ENCODE data around the gene CD164. TPM values are rescaled to one million over a fixed set of nuclear protein-coding genes. Genes with fewer than 3 reads are reported as not detected.

Gene CD164
- total and polyA plus RNA-seq, 7 experiments from 2014 or later = 149 to 275 (median 206) TPM

DNA sequence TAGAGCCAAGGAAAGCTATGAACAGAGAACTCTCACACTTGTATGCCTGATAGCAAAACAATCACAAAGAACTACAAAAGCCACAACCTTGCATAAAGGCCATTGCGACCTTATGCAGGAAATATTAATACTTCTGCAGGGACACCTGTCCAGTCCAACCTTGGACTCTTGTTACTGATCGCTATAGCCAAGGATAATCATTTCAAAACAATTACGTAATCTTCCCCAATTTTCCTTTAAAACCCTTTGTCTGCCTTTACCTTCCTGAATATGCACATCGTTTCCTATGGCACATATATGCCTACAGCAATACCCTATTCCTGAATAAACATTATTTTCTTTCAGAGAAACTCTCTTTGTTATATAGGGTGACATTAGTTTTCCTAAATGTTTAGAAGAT, 35.4 kb upstream of the CD164 start:
- no peak for ATAC-seq
- intact Hi-C loops (cut with micrococcal nuclease) = no loop called here
- POLR2A ChIA-PET = no interaction called here

DNA sequence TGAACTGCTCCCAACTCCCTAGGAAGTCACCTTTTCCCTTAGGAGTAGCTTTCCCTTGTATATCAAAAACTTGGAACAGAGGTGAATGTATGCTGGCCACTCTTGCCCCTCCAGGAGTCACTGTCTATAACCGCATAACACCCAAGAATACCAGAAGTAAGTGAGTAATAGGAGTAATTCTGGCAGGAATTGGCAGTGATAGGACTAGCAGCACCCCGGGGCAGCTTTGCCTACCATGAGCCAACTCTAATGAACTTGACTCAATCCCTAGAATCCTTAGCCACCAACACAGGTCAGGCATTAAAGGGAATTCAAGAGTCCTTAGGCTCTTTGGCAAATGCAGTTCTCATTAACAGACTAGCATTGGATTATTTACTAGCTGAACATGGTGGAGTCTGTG, 28.8 kb upstream of the CD164 start:
- Mint-ChIP-seq H3K36me3 (no peaks in the 10 kb centered on the region), H3K27me3 (peaks cover 0 to 44% (median 0%) of the 10 kb centered on the region in 5 donors), H3K4me3 (no peak overlapping the region), H3K4me1 (no peaks in the 10 kb centered on the region), H3K9me3 (peaks cover 0 to 2% (median 0%) of the 10 kb centered on the region in 11 donors), H3K27ac (no peak overlapping the region)
- Histone ChIP-seq H3K36me3 (ENCODE audit: control insufficient read depth in 2 of 3, insufficient read depth in 3 of 3, low read length in 3 of 3) (no peaks in the 10 kb centered on the region), H3K4me1 (ENCODE audit: control insufficient read depth in 2 of 2, insufficient read depth in 2 of 2, low read length in 2 of 2) (no peaks in the 10 kb centered on the region), H3K27me3 (ENCODE audit: control insufficient read depth in 2 of 2, insufficient read depth in 2 of 2, low read length in 2 of 2) (no peaks in the 10 kb centered on the region), H3K9me3 (ENCODE audit: control insufficient read depth in 2 of 3, low read length in 3 of 3) (no peaks in the 10 kb centered on the region), H3K4me3 (ENCODE audit: low read length) (no peak overlapping the region), H3K27ac (ENCODE audit: low read depth, low read length) (no peak overlapping the region)
- no peak for DNase-seq
- no peak for ATAC-seq
- ChIA-PET CTCF (no interaction called here), POLR2A (no interaction called here)
- intact Hi-C loops (cut with micrococcal nuclease) = no loop called here

More for the DNA sequence above, 35.4 kb upstream of the CD164 start:
- H3K4me1 Mint-ChIP-seq = no peaks in the 10 kb centered on the region
- no peaks in the 10 kb centered on the region for H3K36me3 Mint-ChIP-seq
- no peak for DNase-seq
- Histone ChIP-seq H3K36me3 (ENCODE audit: control insufficient read depth in 2 of 3, insufficient read depth in 3 of 3, low read length in 3 of 3) (no peaks in the 10 kb centered on the region), H3K4me3 (ENCODE audit: low read length) (no peak overlapping the region), H3K27ac (ENCODE audit: low read depth, low read length) (no peak overlapping the region), H3K9me3 (ENCODE audit: control insufficient read depth in 2 of 3, low read length in 3 of 3) (no peaks in the 10 kb centered on the region), H3K27me3 (ENCODE audit: control insufficient read depth in 2 of 2, insufficient read depth in 2 of 2, low read length in 2 of 2) (no peaks in the 10 kb centered on the region), H3K4me1 (ENCODE audit: control insufficient read depth in 2 of 2, insufficient read depth in 2 of 2, low read length in 2 of 2) (no peaks in the 10 kb centered on the region)
- peaks cover 0 to 40% (median 0%) of the 10 kb centered on the region in 5 donors for H3K27me3 Mint-ChIP-seq
- no peak overlapping the region for H3K4me3 Mint-ChIP-seq
- H3K9me3 Mint-ChIP-seq = peaks cover 0 to 2% (median 0%) of the 10 kb centered on the region in 11 donors
- CTCF ChIA-PET = no interaction called here
- no peak overlapping the region for H3K27ac Mint-ChIP-seq

DNA sequence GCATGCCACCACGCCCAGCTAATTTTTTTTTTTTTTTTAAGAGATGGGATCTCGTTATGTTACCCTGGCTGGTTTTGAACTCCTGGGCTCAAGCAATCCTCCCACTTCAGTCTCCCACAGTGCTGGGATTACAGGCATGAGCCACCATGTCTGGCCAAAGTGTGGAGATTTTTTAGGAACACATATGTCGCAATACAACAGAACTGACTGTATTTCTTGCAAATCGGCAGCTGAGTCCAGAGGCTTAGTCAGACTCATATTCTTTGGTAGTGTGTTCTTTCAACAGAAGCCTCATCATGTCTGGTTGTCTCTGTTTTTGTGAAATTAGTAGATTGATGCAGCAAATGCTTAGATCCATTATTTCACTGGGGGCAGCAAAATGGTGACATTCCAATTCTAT, 23.9 kb upstream of the CD164 start:
- Mint-ChIP-seq H3K9me3 (no peaks in the 10 kb centered on the region), H3K4me3 (no peak overlapping the region), H3K27ac (no peak overlapping the region), H3K36me3 (no peaks in the 10 kb centered on the region), H3K4me1 (no peaks in the 10 kb centered on the region), H3K27me3 (peaks cover 0 to 22% (median 0%) of the 10 kb centered on the region in 5 donors)
- ChIA-PET CTCF (no interaction called here), POLR2A (no interaction called here)
- intact Hi-C loops (cut with micrococcal nuclease) = no loop called here
- no peaks in the 10 kb centered on the region for H3K36me3 ChIP-seq (ENCODE audit: control insufficient read depth in 2 of 3, insufficient read depth in 3 of 3, low read length in 3 of 3)
- H3K27me3 ChIP-seq (ENCODE audit: control insufficient read depth in 2 of 2, insufficient read depth in 2 of 2, low read length in 2 of 2) = no peaks in the 10 kb centered on the region
- ATAC-seq = no peak
- no peak for DNase-seq
- no peak overlapping the region for H3K27ac ChIP-seq (ENCODE audit: low read depth, low read length)
- H3K9me3 ChIP-seq (ENCODE audit: control insufficient read depth in 2 of 3, low read length in 3 of 3) = no peaks in the 10 kb centered on the region
- no peak overlapping the region for H3K4me3 ChIP-seq (ENCODE audit: low read length)
- H3K4me1 ChIP-seq (ENCODE audit: control insufficient read depth in 2 of 2, insufficient read depth in 2 of 2, low read length in 2 of 2) = no peaks in the 10 kb centered on the region

DNA sequence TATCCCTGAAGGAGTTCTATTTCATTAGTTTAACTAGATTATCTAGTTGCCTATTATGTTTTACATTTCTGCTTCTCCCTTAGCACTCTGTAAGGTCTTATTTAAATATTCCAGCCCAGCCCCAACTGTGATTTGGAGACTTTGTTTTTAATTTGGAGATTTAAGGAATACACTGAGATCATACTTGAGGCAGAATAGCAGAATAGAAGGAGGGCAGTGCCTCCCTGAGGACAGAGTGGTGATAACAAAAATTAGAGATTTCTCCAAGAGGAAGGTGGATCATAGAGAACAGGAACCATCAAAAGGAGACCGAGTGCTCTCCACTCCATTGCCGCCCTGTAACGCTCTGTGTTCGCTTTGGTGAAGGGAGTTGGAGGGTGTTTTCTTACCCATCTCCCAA, 14.8 kb upstream of the CD164 start:
- ChIA-PET CTCF (interaction anchor here (0.7 kb wide), 1 partner anchor 29 kb away, joined by 3 read pairs; no protein-coding TSS in a partner anchor), POLR2A (interaction anchor here (0.6 kb wide), 2 partner anchors 91 to 209 kb away, joined by 4 to 5 read pairs; no protein-coding TSS in a partner anchor)
- no peaks in the 10 kb centered on the region for H3K27me3 ChIP-seq (ENCODE audit: control insufficient read depth in 2 of 2, insufficient read depth in 2 of 2, low read length in 2 of 2)
- H3K9me3 ChIP-seq (ENCODE audit: control insufficient read depth in 2 of 3, low read length in 3 of 3) = no peaks in the 10 kb centered on the region
- ATAC-seq (peak; percentile 61), DNase-seq (no peak)
- intact Hi-C loops (cut with micrococcal nuclease) = no loop called here
- no peak overlapping the region for H3K4me3 Mint-ChIP-seq
- no peak overlapping the region for H3K4me3 ChIP-seq (ENCODE audit: low read length)
- H3K4me1 ChIP-seq (ENCODE audit: control insufficient read depth in 2 of 2, insufficient read depth in 2 of 2, low read length in 2 of 2) = no peaks in the 10 kb centered on the region
- no peaks in the 10 kb centered on the region for H3K9me3 Mint-ChIP-seq
- no peaks in the 10 kb centered on the region for H3K36me3 ChIP-seq (ENCODE audit: control insufficient read depth in 2 of 3, insufficient read depth in 3 of 3, low read length in 3 of 3)
- peaks cover 0 to 2% (median 0%) of the 10 kb centered on the region in 5 donors for H3K36me3 Mint-ChIP-seq
- H3K4me1 Mint-ChIP-seq = peaks cover 0 to 6% (median 0%) of the 10 kb centered on the region in 7 donors
- peaks cover 0 to 2% (median 0%) of the 10 kb centered on the region in 5 donors for H3K27me3 Mint-ChIP-seq
- H3K27ac ChIP-seq (ENCODE audit: low read depth, low read length) = no peak overlapping the region
- H3K27ac Mint-ChIP-seq = no peak overlapping the region

DNA sequence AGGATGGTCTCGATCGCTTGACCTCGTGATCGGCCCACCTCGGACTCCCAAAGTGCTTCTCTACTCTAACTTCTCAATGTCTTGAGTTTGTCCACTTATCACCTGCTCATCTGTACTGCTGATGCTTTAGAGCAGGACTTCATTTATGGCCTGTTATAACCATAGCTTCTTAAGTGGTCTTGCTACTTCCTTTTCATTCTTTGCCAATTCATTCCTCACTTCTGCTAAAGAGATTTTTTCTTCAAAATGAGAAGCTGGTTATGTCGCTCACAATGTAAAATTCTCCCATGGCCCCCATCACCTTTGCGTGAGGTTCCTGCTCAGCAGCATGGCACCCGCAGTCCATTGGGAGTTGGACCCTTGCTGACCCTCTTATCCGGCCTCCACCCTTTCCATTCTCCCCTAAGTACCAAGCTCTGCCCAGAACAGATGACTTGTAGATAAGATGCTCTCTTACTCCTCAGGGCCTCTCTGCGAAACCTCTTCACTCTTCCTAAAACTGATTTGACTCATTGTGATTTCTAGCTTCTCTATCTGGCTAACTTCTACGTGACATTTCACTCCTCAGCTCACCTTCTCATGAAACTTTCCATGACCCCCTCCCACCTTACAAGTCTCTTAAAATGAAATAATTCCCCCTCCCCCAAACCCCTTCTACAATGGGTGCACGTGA, 13.9 kb upstream of the CD164 start:
- Mint-ChIP-seq H3K4me3 (no peak overlapping the region), H3K4me1 (peaks cover 0 to 6% (median 4%) of the 10 kb centered on the region in 7 donors), H3K36me3 (peaks cover 0 to 2% (median 0%) of the 10 kb centered on the region in 5 donors), H3K27me3 (peaks cover 0 to 2% (median 0%) of the 10 kb centered on the region in 5 donors), H3K27ac (no peak overlapping the region), H3K9me3 (no peaks in the 10 kb centered on the region)
- Histone ChIP-seq H3K36me3 (ENCODE audit: control insufficient read depth in 2 of 3, insufficient read depth in 3 of 3, low read length in 3 of 3) (no peaks in the 10 kb centered on the region), H3K4me3 (ENCODE audit: low read length) (no peak overlapping the region), H3K9me3 (ENCODE audit: control insufficient read depth in 2 of 3, low read length in 3 of 3) (no peaks in the 10 kb centered on the region), H3K27me3 (ENCODE audit: control insufficient read depth in 2 of 2, insufficient read depth in 2 of 2, low read length in 2 of 2) (no peaks in the 10 kb centered on the region), H3K4me1 (ENCODE audit: control insufficient read depth in 2 of 2, insufficient read depth in 2 of 2, low read length in 2 of 2) (no peaks in the 10 kb centered on the region), H3K27ac (ENCODE audit: low read depth, low read length) (no peak overlapping the region)
- ChIA-PET POLR2A (no interaction called here), CTCF (interaction anchor here (1.2 kb wide), 1 partner anchor 208 kb away, joined by 3 read pairs; no protein-coding TSS in a partner anchor)
- DNase-seq = no peak
- no peak for ATAC-seq
- intact Hi-C loops (cut with micrococcal nuclease) = no loop called here

DNA sequence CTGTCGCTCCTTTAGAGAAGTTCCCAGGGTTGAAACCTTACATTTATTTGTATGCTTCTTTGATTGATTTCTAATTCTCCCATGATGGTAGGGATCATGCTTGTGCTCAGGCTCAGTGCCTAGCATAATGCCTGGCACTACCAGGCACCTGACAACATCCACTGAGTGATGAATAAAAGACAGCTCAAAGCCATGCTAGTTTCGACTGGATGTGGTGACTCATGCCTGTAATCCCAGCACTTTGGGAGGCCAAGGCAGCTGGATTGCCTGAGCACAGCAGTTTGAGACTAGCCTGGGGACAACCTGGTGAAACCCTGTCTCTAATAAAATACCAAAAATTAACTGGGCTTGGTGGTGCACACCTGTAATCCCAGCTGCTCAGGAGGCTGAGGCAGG, 11.6 kb upstream of the CD164 start:
- ChIA-PET POLR2A (interaction anchor here (0.6 to 1.1 kb wide), 2 partner anchors 12 to 86 kb away, joined by 3 read pairs; no protein-coding TSS in a partner anchor), CTCF (interaction anchor here (0.7 to 0.9 kb wide), 2 partner anchors 9 to 11 kb away, joined by 3 read pairs; no protein-coding TSS in a partner anchor)
- no peak for DNase-seq
- no peaks in the 10 kb centered on the region for H3K9me3 Mint-ChIP-seq
- no peak overlapping the region for H3K27ac ChIP-seq (ENCODE audit: low read depth, low read length)
- H3K36me3 ChIP-seq (ENCODE audit: control insufficient read depth in 2 of 3, insufficient read depth in 3 of 3, low read length in 3 of 3) = no peaks in the 10 kb centered on the region
- peaks cover 0 to 2% (median 0%) of the 10 kb centered on the region in 5 donors for H3K36me3 Mint-ChIP-seq
- H3K9me3 ChIP-seq (ENCODE audit: control insufficient read depth in 2 of 3, low read length in 3 of 3) = no peaks in the 10 kb centered on the region
- H3K4me3 Mint-ChIP-seq = no peak overlapping the region
- intact Hi-C loops (cut with micrococcal nuclease) = no loop called here
- no peaks in the 10 kb centered on the region for H3K27me3 ChIP-seq (ENCODE audit: control insufficient read depth in 2 of 2, insufficient read depth in 2 of 2, low read length in 2 of 2)
- H3K4me1 ChIP-seq (ENCODE audit: control insufficient read depth in 2 of 2, insufficient read depth in 2 of 2, low read length in 2 of 2) = no peaks in the 10 kb centered on the region
- peaks cover 0 to 2% (median 0%) of the 10 kb centered on the region in 5 donors for H3K27me3 Mint-ChIP-seq
- H3K27ac Mint-ChIP-seq = peak overlapping the region in 1 of 9 donors; percentile 14
- H3K4me1 Mint-ChIP-seq = peaks cover 4 to 14% (median 10%) of the 10 kb centered on the region in 7 donors
- ATAC-seq = no peak
- H3K4me3 ChIP-seq (ENCODE audit: low read length) = no peak overlapping the region

Data from naive thymus-derived CD4-positive, alpha-beta T cell (primary cell).